Pons (tissue), 1 donor: ENCODE measurements around the gene SNAPC2.

ENCODE experiments used
- DNase-seq: peaks from one replicate; pipeline ENCODE4 v3.0.0-alpha.2; 2016; ENCODE audit warnings: low spot score

SNAPC2 gene, protein sequence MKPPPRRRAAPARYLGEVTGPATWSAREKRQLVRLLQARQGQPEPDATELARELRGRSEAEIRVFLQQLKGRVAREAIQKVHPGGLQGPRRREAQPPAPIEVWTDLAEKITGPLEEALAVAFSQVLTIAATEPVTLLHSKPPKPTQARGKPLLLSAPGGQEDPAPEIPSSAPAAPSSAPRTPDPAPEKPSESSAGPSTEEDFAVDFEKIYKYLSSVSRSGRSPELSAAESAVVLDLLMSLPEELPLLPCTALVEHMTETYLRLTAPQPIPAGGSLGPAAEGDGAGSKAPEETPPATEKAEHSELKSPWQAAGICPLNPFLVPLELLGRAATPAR

DNA sequence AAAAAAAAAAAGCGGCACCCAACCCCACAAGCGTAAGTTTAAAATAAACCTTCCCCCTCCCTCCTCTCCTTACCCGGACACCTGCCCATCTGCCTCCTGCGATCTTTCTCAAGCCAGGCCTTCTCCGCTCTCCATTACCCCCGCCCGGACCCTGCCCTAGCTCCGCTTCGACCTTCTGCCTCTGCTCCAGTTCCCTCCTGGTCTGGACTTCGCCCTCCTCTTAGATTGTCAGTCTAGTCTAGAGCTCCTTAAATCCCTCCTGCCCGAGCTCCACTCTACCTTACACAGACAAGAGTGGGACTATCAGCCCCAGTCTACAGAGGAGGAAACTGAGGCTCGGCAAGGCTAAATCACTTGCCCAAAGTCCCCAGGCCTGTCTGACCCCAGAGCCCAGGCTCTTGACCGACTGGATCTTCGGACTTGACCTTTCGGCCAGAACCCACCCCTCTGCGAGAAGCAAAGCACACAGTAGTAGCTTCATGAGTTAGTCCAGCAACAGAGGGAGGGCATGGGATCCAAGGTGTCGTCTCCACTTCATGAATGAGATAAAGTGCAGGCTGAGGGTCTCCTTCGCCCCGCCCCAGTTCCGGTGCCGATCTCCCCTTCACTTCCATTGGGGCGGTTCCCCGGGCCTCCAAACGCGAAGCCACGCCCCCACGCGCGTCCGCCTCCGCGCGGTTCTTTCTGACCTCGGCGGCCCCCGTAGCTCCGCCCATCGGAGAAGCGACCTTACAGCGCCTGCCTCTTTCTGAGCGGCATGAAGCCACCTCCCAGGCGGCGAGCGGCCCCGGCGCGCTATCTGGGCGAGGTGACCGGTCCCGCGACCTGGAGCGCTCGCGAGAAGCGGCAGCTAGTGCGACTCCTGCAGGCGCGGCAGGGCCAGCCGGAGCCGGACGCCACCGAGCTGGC, at the start of gene SNAPC2:
Gene SNAPC2 (plus strand): TSS at position 729 of the 909 bp plus-strand sequence. CDS start 29 bp downstream, at position 758.
- peak; percentile 79 for DNase-seq

DNA sequence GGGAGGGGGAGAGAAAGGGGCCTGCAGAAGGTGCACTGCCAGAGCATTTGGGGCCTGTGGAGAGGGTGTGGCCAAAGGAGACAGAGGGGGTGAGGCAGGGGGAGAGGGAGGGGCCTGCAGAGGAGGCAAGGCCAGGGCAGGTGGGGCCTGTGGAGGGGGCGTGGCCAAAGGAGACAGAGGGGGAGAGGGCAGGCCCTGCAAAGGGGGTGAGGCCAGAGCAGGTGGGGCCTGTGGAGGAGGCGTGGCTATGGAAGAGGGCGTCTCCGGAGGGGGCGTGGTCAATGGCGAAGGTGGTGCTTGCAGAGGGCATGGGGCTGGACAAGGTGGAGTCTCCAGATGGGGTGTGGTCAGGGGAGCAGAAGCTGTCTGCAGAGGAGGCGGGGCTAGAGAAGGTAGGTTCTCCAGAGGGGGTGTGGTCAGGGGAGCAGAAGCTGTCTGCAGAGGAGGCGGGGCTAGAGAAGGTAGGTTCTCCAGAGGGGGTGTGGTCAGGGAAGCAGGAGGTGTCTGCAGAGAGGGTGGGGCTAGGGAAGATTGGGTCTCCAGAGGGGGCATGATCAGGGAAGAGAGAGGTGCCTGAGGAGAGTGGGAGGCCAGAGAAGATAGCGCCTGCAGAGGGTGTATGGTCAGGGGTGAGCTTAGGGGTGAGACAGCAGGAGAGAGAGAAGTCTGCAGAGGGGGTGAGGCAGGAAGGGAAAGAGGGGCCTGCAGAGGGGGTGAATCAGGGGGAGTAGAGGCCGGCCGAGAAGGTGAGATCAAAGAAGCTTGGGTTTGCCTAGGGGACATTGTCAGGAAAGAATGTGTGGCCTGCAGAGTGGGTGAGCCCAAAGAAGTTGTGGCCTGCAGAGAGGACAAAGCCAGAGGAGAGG, 49.3 kb upstream of the SNAPC2 start:
- no peak for DNase-seq

DNA sequence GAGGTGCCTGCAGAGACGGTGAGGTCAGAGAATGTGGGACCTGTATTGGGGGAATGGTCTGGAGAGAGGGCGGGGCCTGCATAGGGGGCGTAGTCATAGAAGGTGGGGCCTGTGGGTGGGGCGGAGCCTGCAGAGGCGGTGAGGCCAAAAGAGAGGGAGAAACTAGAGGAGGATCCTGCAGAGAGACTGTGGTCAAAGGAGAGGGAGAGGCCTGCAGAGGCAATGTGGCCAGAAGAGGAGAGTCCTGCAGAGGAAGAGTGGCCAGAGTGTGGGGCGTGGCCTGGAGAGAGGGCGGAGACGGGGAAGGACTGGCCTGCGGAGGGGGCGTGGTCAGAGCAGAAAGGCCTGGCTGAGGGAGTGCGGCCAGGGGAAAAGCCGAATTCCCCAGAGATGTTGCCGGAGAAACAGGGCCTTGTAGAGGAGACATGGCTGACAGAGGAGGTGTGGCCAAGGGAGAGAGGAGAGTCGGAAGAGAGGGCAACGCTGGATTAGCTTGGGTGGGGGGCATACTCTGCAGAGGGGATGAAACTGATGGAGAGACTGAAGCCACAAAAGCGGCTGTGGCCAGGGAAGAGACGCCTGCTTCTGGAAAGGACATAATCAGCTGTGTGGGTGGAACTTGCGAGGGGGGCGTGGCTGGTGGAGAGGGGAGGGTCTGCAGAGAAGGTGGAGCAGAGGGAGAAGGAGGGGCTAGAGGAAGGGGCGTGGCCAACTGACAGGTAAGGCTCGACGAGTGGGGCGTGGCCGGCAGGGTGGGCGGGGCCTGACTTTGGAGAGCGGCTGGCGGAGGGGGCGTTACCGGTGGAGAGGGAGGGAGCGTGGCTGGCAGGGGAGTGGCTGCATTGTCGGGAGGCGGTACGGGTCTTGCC, 48.5 kb upstream of the SNAPC2 start:
- peak; percentile 54 for DNase-seq

DNA sequence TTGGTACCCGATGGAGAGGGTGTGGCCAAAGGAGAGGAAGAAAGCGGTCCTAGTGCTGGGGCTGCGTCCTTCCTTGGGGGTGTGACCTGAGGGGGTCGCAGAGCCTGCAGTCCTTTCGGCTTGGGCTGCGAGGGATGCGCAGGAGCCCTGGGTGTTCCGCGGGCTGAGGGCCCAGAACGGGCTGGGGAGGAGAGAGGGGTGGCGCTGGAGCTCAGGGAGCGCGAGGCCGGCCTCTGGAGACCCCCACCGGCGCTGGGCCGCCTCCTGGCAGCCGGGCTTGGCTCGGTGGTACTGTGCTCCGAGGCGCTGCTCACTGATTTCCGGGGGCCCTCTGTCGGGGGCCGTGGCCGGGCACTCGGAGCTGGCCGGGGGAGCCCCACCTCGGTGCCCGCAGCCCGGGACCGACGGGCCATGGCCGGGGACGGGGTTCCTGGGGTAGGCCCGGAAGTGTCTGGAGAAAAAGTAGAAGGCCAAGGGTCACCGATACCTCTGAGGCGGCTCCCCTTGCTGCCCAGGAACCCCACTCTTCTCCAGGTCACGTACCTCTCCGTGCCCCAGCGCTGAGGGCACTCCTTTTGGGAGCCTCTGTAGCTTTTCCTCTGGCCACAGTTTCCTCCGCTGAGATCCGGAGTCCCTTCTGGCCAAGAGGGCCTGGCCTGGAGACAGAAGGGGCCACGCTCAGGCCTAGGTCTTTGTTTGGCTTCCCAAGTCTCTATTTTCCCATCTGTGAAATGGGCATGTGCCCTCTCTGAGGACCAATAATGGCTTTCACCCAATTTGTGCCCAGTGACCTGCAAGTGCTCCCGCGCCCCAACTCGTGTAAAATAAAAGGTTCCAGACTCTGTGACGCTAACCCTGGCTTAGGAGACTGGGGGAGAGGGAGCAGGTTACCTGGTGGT, 47.6 kb upstream of the SNAPC2 start:
- no peak for DNase-seq

DNA sequence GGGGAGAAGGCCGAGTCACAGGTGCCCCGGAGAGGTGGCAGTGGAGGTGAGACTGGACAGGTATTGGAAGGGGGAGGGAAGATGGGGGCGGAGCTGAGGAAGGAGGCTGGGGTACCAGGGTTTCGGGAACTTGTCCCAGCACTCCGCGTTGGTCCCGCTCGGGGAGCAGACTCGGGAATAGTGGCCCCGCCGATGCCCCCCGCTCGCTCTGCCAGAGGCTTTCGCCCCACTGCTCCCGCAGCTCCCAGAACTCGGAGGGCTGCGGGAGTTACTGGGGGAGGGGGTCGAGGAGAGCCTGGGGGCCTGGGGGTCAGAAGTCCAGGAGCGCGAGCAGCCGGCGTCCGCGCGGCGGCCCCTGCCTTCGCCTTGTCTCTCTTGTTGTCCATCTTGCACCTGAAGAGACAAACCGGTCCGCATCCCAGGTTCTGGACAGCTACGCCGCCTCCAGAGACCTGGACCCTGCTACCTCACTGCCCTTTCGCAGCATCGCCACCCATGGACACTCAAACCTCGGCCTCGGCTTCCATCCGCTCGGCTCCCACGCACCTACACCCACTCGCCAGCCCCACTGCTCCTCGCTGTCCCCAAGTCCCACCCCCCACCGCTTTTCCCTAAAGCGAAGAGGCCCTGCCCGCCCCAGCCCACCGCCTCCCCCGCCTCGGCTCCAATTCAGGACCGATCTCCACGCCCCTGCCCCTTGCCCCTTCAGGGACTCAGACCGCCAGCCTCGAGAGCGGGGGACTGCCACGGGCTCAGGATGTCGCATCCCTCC, 46.6 kb upstream of the SNAPC2 start:
- no peak for DNase-seq

DNA sequence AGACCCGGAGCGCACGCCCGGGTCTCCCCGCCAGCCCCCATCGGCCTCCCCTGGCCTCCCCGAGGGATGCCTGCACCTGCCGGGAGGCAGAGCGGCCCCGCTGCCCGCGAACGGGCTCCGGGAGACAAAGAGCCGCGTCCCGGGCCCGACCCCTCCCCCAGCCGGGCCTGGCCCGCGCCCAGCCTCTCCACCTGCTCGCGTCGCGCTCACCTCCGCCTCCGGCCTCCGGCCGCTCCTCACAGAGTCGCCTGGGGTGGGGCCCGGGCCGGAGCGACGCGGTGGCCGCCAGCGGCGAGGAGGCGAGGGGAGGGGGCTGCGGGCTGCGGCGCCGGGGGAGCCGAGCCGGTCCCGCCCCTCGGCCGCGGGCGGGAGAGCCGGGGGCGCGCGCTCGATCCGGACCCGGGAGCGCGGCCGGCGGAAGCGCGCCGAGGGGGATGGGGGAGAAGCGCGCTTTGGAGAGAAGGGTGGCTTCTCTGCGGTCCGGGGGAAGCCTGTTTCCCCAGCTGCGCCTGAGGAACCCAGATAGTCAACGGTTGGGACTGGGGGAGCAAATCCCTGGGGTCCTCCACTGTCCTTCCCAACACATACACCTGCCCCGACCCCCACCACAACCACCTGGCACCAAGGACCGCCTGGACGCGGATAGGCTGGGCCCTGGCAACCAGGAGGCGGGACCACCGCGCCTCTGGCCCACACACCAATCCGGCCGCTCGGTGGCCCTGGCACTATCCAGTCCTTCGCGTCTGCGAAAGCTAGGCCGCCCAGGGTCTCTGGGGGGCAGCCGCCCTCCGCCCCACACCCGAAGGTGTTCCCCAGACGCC, 45.9 kb upstream of the SNAPC2 start, which contains the start of gene PRR36:
Gene PRR36 (minus strand): TSS at position 315 of the 821 bp plus-strand sequence. CDS start 701 bp downstream, outside the sequence.
- DNase-seq, result no peak

DNA sequence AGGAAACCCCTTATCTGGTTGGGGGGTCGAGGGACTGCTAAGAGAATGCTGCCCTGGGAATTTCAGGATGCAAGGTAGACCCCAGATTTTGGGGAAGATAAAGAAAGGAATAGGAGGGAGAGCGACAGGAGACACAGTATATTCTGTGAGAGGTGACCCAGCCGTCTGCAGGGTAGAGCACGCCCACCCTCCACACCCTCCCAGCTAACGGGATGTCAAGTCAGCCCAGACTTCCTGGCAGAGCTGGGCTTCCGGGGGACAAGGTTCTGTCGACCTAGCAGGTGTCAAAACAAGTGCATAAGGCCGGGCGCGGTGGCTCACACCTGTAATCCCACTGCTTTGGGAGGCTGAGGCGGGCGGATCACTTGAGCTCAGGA, 45.3 kb upstream of the SNAPC2 start:
- no peak for DNase-seq

DNA sequence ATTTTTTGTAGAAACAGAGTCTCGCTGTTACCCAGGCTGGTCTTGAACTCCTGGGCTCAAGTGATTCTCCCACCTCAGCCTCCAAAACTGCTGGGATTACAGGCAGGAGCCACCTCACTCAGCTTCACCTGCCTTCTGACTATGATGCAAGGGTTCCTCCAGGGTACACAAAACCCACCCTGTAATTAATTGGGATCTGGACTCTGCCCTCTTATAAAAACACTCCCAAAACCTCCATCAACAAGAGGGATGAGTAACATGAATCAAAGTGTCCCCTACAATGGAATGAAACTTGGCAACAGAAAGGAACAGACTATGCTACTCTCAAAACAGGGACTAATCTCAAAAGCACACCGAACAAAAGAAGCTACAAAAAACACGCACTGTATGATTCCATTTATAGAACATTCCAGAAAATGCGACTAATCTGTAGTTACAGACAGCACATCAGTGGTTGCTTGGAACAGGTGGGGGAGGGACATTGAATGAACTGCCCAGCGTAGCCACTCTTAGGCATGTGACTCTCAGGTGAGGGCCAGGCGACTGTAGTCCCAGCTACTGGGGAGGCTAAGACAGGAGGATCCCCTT, 42.8 kb upstream of the SNAPC2 start:
- DNase-seq, result no peak

DNA sequence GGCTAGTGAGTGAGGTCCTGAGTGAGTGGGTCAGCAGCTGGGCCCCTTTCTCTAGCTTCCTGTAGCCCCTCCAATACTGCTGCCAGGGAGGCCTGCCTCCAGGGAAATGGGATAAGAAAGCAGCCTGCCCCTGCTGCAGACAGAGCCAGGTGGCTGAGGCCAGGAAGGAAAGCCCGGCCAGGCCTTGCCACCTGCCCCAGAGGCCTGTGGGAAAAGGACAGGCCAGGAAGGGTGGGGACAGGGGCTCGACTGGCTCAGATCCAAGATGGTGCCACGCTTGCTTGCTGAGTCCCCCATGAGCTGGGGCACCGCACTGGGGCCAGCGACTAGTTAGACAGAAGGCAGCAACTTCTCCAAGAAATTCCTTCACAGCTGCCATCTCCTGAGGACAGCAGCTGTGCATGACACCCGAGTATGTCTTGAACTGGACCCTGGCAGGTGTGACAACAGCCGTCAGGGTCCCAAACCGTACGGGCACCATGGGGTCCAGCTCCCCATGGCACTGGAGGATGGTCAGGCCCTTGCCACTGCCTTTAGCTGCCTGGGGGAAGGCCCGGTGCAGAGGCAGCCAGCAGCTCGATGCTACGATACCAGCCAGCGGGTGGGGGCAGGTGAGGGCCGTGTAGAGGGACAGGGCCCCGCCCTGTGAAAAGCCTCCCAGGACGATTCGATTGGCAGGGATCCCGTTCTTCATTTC, 40.9 kb upstream of the SNAPC2 start:
- DNase-seq, result no peak

DNA sequence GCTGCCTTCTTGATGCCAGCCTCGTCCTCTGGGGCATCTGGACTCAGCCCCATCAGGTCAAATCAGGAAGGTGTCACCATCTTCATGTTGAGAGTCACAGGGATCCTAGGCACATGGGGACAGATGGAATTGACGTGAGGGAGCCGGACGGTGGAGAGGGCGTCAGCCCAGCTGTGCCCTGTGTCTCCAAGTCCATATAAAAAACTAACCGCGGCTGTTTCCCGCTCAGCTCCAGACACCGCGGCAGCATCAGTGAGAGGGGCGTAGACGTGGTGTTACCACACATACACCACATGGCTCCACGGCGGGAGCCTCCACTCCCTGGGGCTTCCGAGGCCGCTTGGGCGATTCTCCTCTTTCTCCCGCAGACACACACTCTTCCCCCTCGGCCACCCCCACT, 40.3 kb upstream of the SNAPC2 start:
- DNase-seq, result no peak

DNA sequence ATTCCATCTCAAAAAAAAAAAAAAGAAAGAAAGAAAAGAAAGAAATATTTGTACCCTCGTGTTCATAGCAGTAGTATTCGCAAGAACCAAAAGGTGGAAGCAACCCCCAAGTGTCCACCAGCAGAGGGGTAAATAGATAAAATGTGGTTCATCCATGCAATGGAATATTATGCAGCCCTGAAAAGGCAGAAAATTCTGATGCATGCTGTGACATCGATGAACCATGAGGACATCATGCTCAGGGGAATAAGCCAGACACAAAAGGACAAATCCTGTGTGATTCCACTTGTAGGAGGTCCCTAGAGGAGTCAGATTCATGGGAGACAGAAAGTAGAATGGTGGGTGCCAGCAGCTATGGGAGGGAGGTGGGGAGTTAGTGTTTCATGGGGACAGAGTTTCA, 38.2 kb upstream of the SNAPC2 start:
- no peak for DNase-seq

DNA sequence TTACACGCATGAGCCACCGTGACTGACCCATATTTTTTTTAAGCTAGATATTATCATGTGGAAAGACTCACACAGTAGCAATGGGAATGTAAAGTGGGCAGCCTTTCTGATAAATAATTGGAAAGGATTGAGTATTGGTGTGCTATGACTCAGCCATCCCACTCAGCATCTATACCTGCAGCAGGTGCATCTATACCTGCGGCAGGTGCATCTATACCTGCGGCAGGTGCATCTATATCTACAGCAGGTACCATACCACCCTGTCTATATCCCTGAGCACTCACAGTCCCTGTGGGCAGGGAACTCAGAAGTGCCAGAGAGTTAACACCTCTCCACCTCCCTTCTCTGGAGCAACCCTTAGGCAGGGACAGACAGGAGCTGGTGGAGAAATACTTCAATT, 37.0 kb upstream of the SNAPC2 start:
- no peak for DNase-seq

DNA sequence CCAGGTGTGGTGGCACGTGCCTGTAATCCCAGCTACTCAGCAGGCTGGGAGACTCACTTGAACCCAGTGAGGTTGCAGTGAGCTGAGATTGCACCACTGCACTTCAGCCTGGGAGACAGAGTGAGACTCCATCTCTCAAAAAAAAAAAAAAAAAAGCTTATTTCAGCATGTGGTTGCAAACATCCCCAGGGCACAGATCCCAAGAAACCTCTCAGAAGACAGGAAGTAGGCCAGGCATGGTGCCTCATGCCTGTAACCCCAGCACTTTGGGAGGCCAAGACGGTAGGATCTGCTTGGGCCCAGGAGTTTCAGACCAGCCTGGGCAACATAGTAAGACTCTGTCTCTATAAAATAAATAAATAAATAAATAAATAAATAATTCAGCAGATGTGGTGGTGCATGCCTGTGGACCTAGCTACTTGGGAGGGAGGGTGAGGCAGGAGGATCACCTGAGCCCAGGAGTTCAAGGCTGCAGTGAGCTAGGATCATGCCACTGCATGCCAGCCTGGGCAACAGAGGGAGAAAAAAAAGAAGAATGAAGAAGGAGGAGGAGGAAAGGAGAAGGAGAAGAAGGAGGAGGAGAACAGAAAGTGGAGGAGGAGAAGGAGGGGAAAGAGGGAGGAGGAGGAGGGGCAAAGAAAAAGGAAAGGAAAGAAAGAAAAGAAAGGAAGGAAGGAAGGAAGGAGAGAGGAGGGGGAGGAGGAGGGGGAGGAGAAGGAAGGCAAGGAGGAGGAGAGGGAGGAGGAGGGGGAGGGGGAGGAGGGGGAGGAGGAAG, 36.2 kb upstream of the SNAPC2 start:
- DNase-seq, result no peak

DNA sequence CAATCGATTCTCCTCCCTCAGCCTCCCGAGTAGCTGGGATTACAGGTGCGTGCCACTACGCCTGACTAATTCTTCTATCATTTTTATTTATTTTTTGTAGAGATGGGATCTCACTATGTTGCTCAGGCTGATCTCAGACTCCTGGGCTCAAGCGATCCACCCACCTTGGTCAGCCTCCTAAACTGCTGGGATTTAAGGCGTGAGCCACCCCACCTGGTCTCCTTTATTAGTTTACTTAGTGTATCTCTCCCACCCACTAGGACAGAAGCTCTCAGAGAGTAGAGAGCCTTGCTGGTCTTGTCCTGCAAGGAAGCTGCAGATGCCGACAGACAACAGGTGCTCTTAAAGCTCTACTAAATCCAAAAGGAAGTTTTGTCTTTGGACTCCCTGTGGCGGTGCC, 34.3 kb upstream of the SNAPC2 start:
- DNase-seq, result no peak

DNA sequence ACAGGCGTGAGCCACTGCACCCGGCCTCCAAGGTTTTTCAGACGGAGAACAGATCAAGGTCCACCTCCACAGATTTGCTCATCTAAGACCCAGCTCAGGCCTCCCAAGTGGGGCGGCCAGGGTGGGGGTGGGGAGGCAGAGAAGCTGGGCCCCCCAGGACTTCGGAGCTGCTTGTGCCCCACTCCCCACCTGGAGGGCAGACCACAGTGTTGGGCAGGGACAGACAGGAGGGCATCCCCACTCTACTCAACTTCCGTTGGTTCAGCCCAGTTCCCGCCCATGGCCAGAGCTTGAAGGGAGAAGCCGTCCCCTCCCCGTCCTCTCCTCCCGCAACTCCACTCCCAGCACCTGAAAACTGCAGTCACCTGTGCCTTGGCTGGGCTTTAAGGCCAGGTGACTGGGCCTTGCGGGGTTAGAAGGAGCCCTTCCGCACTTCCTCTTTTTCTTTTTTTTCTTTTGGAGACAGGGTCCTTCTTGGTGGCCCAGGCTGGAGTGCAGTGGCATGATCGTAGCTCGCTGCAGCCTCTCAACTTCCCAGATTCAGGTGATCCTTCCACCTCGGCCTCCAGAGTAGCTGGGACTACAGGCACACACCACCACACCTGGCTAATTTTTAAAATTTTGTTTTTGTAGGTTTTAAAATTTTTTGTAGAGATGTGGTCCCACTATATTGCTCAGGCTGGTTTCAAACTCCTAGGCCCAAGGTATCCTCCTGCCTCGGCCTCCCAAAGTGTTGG, 32.6 kb upstream of the SNAPC2 start:
- DNase-seq, result no peak
